ENCODE data around the gene TECPR2. TPM values are rescaled to one million over a fixed set of nuclear protein-coding genes. Genes with fewer than 3 reads are reported as not detected.
"Not testable (repeated sequence)": the region's sequence is repeated elsewhere in the genome, so short reads cannot be mapped to it uniquely, and the experiment has no call there.

The TECPR2 gene
- polyA plus RNA-seq, 2 donors: 3.3 to 3.8 TPM

- Histone ChIP-seq H3K4me3 (ENCODE audit: low read depth in 1 of 2, low read length in 2 of 2) (peak within 1 kb of the TSS; percentile 85 to 98), H3K36me3 (ENCODE audit: control insufficient read depth in 2 of 2, insufficient read depth in 2 of 2, low read length in 1 of 2) (no peaks in the 10 kb centered on the region), H3K27ac (ENCODE audit: low read depth in 2 of 2, low read length in 1 of 2) (peak within 1 kb of the TSS; percentile 95 to 96), H3K9me3 (ENCODE audit: control insufficient read depth in 2 of 2, insufficient read depth in 1 of 2, low read depth in 1 of 2, low read length in 1 of 2) (no peaks in the 10 kb centered on the region), H3K4me1 (ENCODE audit: control insufficient read depth in 2 of 2, insufficient read depth in 2 of 2, low read length in 1 of 2) (peaks cover 0 to 7% of the 10 kb centered on the region in 2 donors), H3K27me3 (ENCODE audit: control insufficient read depth in 1 of 2, insufficient read depth in 2 of 2, low read length in 2 of 2) (no peaks in the 10 kb centered on the region)
- 0% methylated on average over 49 to 71 of the region's 71 CpGs for WGBS, 2 donors
These were observed 43.2 kb upstream of the TECPR2 start, which contains the start of gene ZNF839 for GRCh38 chr14:102319351-102320032. Gene ZNF839 (plus strand): TSS chr14:102319746. CDS start chr14:102319766, 20 bp downstream.

- no peaks in the 10 kb centered on the region for H3K27me3 ChIP-seq (ENCODE audit: control insufficient read depth in 1 of 2, insufficient read depth in 2 of 2, low read length in 2 of 2)
- H3K9me3 ChIP-seq (ENCODE audit: control insufficient read depth in 2 of 2, insufficient read depth in 1 of 2, low read depth in 1 of 2, low read length in 1 of 2): no peaks in the 10 kb centered on the region
- H3K36me3 ChIP-seq (ENCODE audit: control insufficient read depth in 2 of 2, insufficient read depth in 2 of 2, low read length in 1 of 2): no peaks in the 10 kb centered on the region
- 4 to 8% methylated on average over 19 to 30 of the region's 30 CpGs for WGBS, 2 donors
- H3K4me3 ChIP-seq (ENCODE audit: low read depth in 1 of 2, low read length in 2 of 2): peak overlapping the region; percentile 85 to 98
- peaks cover 0 to 5% of the 10 kb centered on the region in 2 donors for H3K4me1 ChIP-seq (ENCODE audit: control insufficient read depth in 2 of 2, insufficient read depth in 2 of 2, low read length in 1 of 2)
- peak overlapping the region; percentile 95 to 96 for H3K27ac ChIP-seq (ENCODE audit: low read depth in 2 of 2, low read length in 1 of 2)
These were observed 42.6 kb upstream of the TECPR2 start for GRCh38 chr14:102320033-102320660.

GRCh38 chr14:102320671-102321455 lies 41.9 kb upstream of the TECPR2 start:
- H3K4me3 ChIP-seq (ENCODE audit: low read depth in 1 of 2, low read length in 2 of 2): peak overlapping the region; percentile 85 to 98
- H3K27ac ChIP-seq (ENCODE audit: low read depth in 2 of 2, low read length in 1 of 2): peak overlapping the region; percentile 95 to 96
- H3K27me3 ChIP-seq (ENCODE audit: control insufficient read depth in 1 of 2, insufficient read depth in 2 of 2, low read length in 2 of 2): no peaks in the 10 kb centered on the region
- H3K36me3 ChIP-seq (ENCODE audit: control insufficient read depth in 2 of 2, insufficient read depth in 2 of 2, low read length in 1 of 2): no peaks in the 10 kb centered on the region
- WGBS, 2 donors: 81 to 92% methylated on average over 17 of the region's 17 CpGs
- H3K9me3 ChIP-seq (ENCODE audit: control insufficient read depth in 2 of 2, insufficient read depth in 1 of 2, low read depth in 1 of 2, low read length in 1 of 2): no peaks in the 10 kb centered on the region
- peaks cover 0 to 5% of the 10 kb centered on the region in 2 donors for H3K4me1 ChIP-seq (ENCODE audit: control insufficient read depth in 2 of 2, insufficient read depth in 2 of 2, low read length in 1 of 2)

- Histone ChIP-seq H3K27ac (ENCODE audit: low read depth in 2 of 2, low read length in 1 of 2) (no peak overlapping the region), H3K9me3 (ENCODE audit: control insufficient read depth in 2 of 2, insufficient read depth in 1 of 2, low read depth in 1 of 2, low read length in 1 of 2) (no peaks in the 10 kb centered on the region), H3K4me3 (ENCODE audit: low read depth in 1 of 2, low read length in 2 of 2) (no peak overlapping the region), H3K27me3 (ENCODE audit: control insufficient read depth in 1 of 2, insufficient read depth in 2 of 2, low read length in 2 of 2) (no peaks in the 10 kb centered on the region), H3K36me3 (ENCODE audit: control insufficient read depth in 2 of 2, insufficient read depth in 2 of 2, low read length in 1 of 2) (peaks cover 0 to 2% of the 10 kb centered on the region in 2 donors), H3K4me1 (ENCODE audit: control insufficient read depth in 2 of 2, insufficient read depth in 2 of 2, low read length in 1 of 2) (peaks cover 0 to 5% of the 10 kb centered on the region in 2 donors)
- 80 to 91% methylated on average over 12 of the region's 12 CpGs for WGBS, 2 donors
These were observed 41.0 kb upstream of the TECPR2 start for GRCh38 chr14:102321456-102322422.

- peaks cover 0 to 5% of the 10 kb centered on the region in 2 donors for H3K4me1 ChIP-seq (ENCODE audit: control insufficient read depth in 2 of 2, insufficient read depth in 2 of 2, low read length in 1 of 2)
- peaks cover 0 to 2% of the 10 kb centered on the region in 2 donors for H3K36me3 ChIP-seq (ENCODE audit: control insufficient read depth in 2 of 2, insufficient read depth in 2 of 2, low read length in 1 of 2)
- H3K9me3 ChIP-seq (ENCODE audit: control insufficient read depth in 2 of 2, insufficient read depth in 1 of 2, low read depth in 1 of 2, low read length in 1 of 2): no peaks in the 10 kb centered on the region
- H3K27ac ChIP-seq (ENCODE audit: low read depth in 2 of 2, low read length in 1 of 2): peak overlapping the region; percentile 34 to 40
- no peaks in the 10 kb centered on the region for H3K27me3 ChIP-seq (ENCODE audit: control insufficient read depth in 1 of 2, insufficient read depth in 2 of 2, low read length in 2 of 2)
- H3K4me3 ChIP-seq (ENCODE audit: low read depth in 1 of 2, low read length in 2 of 2): no peak overlapping the region
- 27 to 34% methylated on average over 8 of the region's 8 CpGs for WGBS, 2 donors
These were observed 39.6 kb upstream of the TECPR2 start for GRCh38 chr14:102323102-102323501.

GRCh38 chr14:102325791-102326345 lies 36.9 kb upstream of the TECPR2 start:
- H3K4me1 ChIP-seq (ENCODE audit: control insufficient read depth in 2 of 2, insufficient read depth in 2 of 2, low read length in 1 of 2): no peaks in the 10 kb centered on the region

GRCh38 chr14:102326583-102326982 lies 36.2 kb upstream of the TECPR2 start:
- H3K36me3 ChIP-seq (ENCODE audit: control insufficient read depth in 2 of 2, insufficient read depth in 2 of 2, low read length in 1 of 2): peaks cover 0 to 2% of the 10 kb centered on the region in 2 donors
- H3K9me3 ChIP-seq (ENCODE audit: control insufficient read depth in 2 of 2, insufficient read depth in 1 of 2, low read depth in 1 of 2, low read length in 1 of 2): no peaks in the 10 kb centered on the region
- 94 to 95% methylated on average over 14 of the region's 14 CpGs for WGBS, 2 donors
- H3K4me3 ChIP-seq (ENCODE audit: low read depth in 1 of 2, low read length in 2 of 2): no peak overlapping the region
- H3K27me3 ChIP-seq (ENCODE audit: control insufficient read depth in 1 of 2, insufficient read depth in 2 of 2, low read length in 2 of 2): no peaks in the 10 kb centered on the region
- no peaks in the 10 kb centered on the region for H3K4me1 ChIP-seq (ENCODE audit: control insufficient read depth in 2 of 2, insufficient read depth in 2 of 2, low read length in 1 of 2)
- H3K27ac ChIP-seq (ENCODE audit: low read depth in 2 of 2, low read length in 1 of 2): no peak overlapping the region

More at GRCh38 chr14:102325791-102326345, 36.9 kb upstream of the TECPR2 start:
- 83 to 88% methylated on average over 9 of the region's 9 CpGs for WGBS, 2 donors
- Histone ChIP-seq H3K27ac (ENCODE audit: low read depth in 2 of 2, low read length in 1 of 2) (no peak overlapping the region), H3K4me3 (ENCODE audit: low read depth in 1 of 2, low read length in 2 of 2) (no peak overlapping the region), H3K27me3 (ENCODE audit: control insufficient read depth in 1 of 2, insufficient read depth in 2 of 2, low read length in 2 of 2) (no peaks in the 10 kb centered on the region), H3K36me3 (ENCODE audit: control insufficient read depth in 2 of 2, insufficient read depth in 2 of 2, low read length in 1 of 2) (peaks cover 0 to 2% of the 10 kb centered on the region in 2 donors), H3K9me3 (ENCODE audit: control insufficient read depth in 2 of 2, insufficient read depth in 1 of 2, low read depth in 1 of 2, low read length in 1 of 2) (no peaks in the 10 kb centered on the region)

GRCh38 chr14:102329381-102329780 lies 33.4 kb upstream of the TECPR2 start:
- not testable (repeated sequence) for H3K27ac ChIP-seq (ENCODE audit: low read depth in 2 of 2, low read length in 1 of 2); H3K4me1 ChIP-seq (ENCODE audit: control insufficient read depth in 2 of 2, insufficient read depth in 2 of 2, low read length in 1 of 2); H3K4me3 ChIP-seq (ENCODE audit: low read depth in 1 of 2, low read length in 2 of 2); H3K27me3 ChIP-seq (ENCODE audit: control insufficient read depth in 1 of 2, insufficient read depth in 2 of 2, low read length in 2 of 2); H3K9me3 ChIP-seq (ENCODE audit: control insufficient read depth in 2 of 2, insufficient read depth in 1 of 2, low read depth in 1 of 2, low read length in 1 of 2); H3K36me3 ChIP-seq (ENCODE audit: control insufficient read depth in 2 of 2, insufficient read depth in 2 of 2, low read length in 1 of 2)
- WGBS, 2 donors: 88 to 90% methylated on average over 6 of the region's 6 CpGs
